Ishikawa (cell line): ENCODE results near the gene TMEM37.

Experiments
- CEBPB ChIP-seq: IDR thresholded peaks from 2 replicates; pipeline ENCODE4 v1.6.1; 2012
- CREB1 ChIP-seq: IDR thresholded peaks from 2 replicates; pipeline ENCODE4 v1.6.1; 2012; ENCODE audit warnings: low read depth
- EGR1 ChIP-seq: IDR thresholded peaks from 2 replicates; pipeline ENCODE4 v1.6.1; 2012
- EP300 ChIP-seq: IDR thresholded peaks from 2 replicates; pipeline ENCODE4 v1.6.1; 2012; ENCODE audit warnings: borderline replicate concordance
- FOXM1 ChIP-seq: IDR thresholded peaks from 2 replicates; pipeline ENCODE4 v1.6.1; 2012; ENCODE audit warnings: low read depth, borderline replicate concordance
- NFIC ChIP-seq: IDR thresholded peaks from 2 replicates; pipeline ENCODE4 v1.6.1; 2012
- RAD21 ChIP-seq: IDR thresholded peaks from 2 replicates; pipeline ENCODE4 v1.6.1; 2012; ENCODE audit warnings: low read depth
- REST ChIP-seq: IDR thresholded peaks from 2 replicates; pipeline ENCODE4 v1.6.1; 2012; ENCODE audit warnings: low read depth, mild to moderate bottlenecking
- TAF1 ChIP-seq: IDR thresholded peaks from 2 replicates; pipeline ENCODE4 v1.6.1; 2012; ENCODE audit warnings: low read depth, mild to moderate bottlenecking
- TCF12 ChIP-seq: IDR thresholded peaks from 2 replicates; pipeline ENCODE4 v1.6.1; 2012; ENCODE audit warnings: low read depth
- TEAD4 ChIP-seq: IDR thresholded peaks from 2 replicates; pipeline ENCODE4 v1.6.1; 2012
- YY1 ChIP-seq: IDR thresholded peaks from 2 replicates; pipeline ENCODE4 v1.6.1; 2012; ENCODE audit warnings: low read depth
- ZBTB7A ChIP-seq: IDR thresholded peaks from 2 replicates; pipeline ENCODE4 v1.6.1; 2012; ENCODE audit warnings: low read depth
- TF ChIP-seq, protein P1 (sequence below): IDR thresholded peaks from 2 replicates; pipeline ENCODE4 v1.6.1; 2012
- TF ChIP-seq, protein P2 (sequence below): IDR thresholded peaks from 2 replicates; pipeline ENCODE4 v1.6.1; 2012

The TMEM37 gene

DNA sequence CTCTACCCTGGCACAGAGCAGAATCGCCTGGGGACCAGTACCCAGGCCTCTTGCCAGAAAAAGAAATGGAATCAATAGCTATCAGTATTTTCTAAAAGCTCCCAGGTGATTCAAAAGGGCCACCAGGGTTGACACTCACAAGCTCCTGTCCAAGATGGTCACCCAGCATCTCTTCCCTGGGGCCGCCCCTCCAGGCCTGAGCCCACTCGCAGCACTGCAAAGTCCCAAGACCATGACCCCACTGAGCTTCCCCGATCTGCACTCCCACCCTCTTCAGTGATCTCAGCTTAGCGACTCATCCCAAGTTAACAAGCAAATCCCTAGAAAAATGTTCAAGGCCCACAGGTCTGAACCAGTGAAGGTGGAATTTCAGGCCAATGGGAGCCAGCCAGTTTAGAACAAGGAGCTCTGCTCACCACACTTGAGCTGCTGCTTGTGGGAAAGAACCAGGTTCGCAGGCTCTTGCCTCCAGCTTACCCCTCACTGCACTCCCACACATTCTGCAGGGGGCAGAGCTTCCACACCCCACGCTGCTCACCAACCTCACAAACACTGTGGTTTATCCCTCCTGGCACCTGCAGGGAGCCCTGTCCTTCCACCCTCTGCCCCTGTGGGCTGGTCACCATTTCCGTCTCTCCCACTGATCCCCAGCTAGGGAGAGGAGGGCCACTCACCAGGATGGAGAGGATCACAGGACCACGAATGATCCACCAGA, 19.8 kb downstream of the TMEM37 start:
- TF ChIP-seq FOXM1: no peak
- no peak for TF ChIP-seq TEAD4
- no peak for TF ChIP-seq EP300
- TF ChIP-seq TCF12: no peak
- no peak for TF ChIP-seq TAF1
- TF ChIP-seq EGR1: no peak
- TF ChIP-seq ZBTB7A: no peak
- TF ChIP-seq REST: no peak
- TF ChIP-seq, protein P1, sequence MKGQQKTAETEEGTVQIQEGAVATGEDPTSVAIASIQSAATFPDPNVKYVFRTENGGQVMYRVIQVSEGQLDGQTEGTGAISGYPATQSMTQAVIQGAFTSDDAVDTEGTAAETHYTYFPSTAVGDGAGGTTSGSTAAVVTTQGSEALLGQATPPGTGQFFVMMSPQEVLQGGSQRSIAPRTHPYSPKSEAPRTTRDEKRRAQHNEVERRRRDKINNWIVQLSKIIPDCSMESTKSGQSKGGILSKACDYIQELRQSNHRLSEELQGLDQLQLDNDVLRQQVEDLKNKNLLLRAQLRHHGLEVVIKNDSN: no peak
- no peak for TF ChIP-seq YY1
- TF ChIP-seq CREB1: no peak
- no peak for TF ChIP-seq NFIC
- TF ChIP-seq RAD21: no peak
- TF ChIP-seq, protein P2, sequence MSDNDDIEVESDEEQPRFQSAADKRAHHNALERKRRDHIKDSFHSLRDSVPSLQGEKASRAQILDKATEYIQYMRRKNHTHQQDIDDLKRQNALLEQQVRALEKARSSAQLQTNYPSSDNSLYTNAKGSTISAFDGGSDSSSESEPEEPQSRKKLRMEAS: no peak
- TF ChIP-seq CEBPB: no peak

DNA sequence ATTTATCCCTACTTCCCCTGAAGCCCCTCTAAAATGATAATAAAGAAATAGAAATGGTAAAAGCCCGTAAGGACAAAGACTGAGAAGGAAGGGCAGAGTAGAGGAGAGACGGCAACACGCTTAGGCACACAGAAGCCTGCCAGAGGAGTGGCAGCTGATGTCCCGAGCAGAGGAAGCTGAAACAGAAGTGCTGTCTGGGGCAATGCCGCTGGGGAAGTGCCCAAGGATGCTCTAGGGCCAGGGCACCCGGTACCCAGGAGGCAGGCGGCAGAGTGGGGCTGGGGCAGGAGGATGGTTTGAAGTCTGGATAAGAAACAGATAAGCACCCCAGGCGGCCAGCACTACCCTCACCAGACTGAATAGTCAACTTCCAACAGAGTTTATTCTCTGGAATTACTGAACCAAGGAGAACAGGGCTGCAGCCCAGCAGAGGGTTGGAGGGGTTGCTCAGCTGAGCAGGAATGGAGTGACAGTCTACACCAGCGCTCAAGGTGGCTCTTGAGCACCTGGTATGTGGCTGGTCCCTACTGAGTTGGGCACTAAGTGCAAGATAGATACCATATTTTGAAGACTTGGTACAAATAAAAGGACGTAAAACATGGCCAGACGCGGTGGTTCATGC, 22.4 kb downstream of the TMEM37 start:
- no peak for TF ChIP-seq TEAD4
- TF ChIP-seq EGR1: no peak
- TF ChIP-seq, protein P1: no peak
- no peak for TF ChIP-seq YY1
- TF ChIP-seq, protein P2: no peak
- TF ChIP-seq RAD21: no peak
- TF ChIP-seq CREB1: no peak
- no peak for TF ChIP-seq ZBTB7A
- TF ChIP-seq EP300: no peak
- TF ChIP-seq REST: no peak
- no peak for TF ChIP-seq CEBPB
- no peak for TF ChIP-seq TCF12

DNA sequence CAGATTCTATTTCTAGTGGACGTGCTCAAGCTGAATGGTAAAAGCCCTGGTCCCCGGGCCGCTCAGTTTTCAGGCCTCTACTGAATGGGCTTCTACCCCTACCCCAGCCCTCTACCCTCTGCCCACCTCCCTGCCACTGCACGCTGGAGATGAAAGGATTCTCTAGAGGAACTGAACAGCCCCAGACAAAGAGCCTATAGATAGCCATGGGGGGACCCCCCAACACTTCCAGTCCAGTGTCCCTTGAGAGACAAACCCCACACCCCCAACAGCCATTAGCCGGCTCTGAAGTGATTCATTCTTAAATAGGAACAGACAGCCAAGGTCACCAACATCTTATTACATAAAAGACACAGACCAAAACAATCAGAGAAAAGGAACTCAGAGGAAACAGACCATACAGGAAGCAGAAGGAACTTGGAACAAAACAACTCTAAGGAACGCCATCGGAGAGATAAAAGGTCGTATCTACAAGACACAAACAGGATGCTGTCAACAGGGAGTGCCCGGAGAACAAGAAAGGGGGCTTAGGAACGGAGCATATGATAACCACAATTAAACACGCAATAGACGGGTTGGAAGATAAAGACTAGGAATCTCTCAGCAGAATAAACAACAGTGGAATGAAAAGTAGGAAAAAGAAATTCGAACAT, 23.5 kb downstream of the TMEM37 start:
- no peak for TF ChIP-seq EGR1
- TF ChIP-seq TEAD4: no peak
- no peak for TF ChIP-seq YY1
- TF ChIP-seq ZBTB7A: no peak
- TF ChIP-seq, protein P2: no peak
- TF ChIP-seq TAF1: no peak
- TF ChIP-seq NFIC: no peak

DNA sequence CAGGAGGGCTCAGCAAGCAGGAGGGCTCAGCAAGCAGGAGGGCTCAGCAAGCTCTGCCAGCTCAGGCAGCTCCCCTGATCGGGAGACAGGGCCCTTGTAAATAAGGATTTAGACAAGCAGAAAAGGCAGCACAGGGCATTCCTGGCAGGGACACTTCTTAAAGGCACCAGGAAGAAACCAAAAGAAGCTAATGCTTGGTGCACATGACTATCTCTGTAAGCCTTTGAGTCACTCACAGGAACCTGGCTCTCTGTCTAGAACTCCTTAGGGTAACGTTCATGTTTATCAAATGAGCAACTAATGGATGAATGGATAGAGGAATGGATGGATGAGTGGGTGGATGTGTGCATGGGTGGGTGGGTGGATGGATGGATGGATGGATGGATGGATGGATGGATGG, 28.4 kb downstream of the TMEM37 start:
- TF ChIP-seq, protein P2: no peak
- no peak for TF ChIP-seq YY1
- no peak for TF ChIP-seq EP300
- no peak for TF ChIP-seq CREB1
- TF ChIP-seq REST: no peak
- no peak for TF ChIP-seq EGR1
- TF ChIP-seq ZBTB7A: no peak
- TF ChIP-seq FOXM1: no peak
- no peak for TF ChIP-seq RAD21
- TF ChIP-seq TAF1: no peak
- no peak for TF ChIP-seq CEBPB
- TF ChIP-seq TEAD4: no peak
- TF ChIP-seq, protein P1: no peak
- no peak for TF ChIP-seq TCF12
- no peak for TF ChIP-seq NFIC
